ENCODE results near the gene MAS1L.

Gene MAS1L

GRCh38 chr6:29510202-29510601, 22.4 kb upstream of the MAS1L start:
- no peak for DNase-seq (ENCODE audit: low spot score)

GRCh38 chr6:29509711-29510110, 22.0 kb upstream of the MAS1L start:
- DNase-seq (ENCODE audit: low spot score) = no peak

GRCh38 chr6:29509239-29509638, 21.5 kb upstream of the MAS1L start:
- no peak for DNase-seq (ENCODE audit: low spot score)

- DNase-seq (ENCODE audit: low spot score) = no peak
Measured at GRCh38 chr6:29507319-29507718, 19.6 kb upstream of the MAS1L start.

- DNase-seq (ENCODE audit: low spot score) = no peak
Measured at GRCh38 chr6:29506446-29507067, 18.8 kb upstream of the MAS1L start.

GRCh38 chr6:29505808-29506207, 18.1 kb upstream of the MAS1L start:
- no peak for DNase-seq (ENCODE audit: low spot score)

GRCh38 chr6:29504961-29505360, 17.2 kb upstream of the MAS1L start:
- no peak for DNase-seq (ENCODE audit: low spot score)

- no peak for DNase-seq (ENCODE audit: low spot score)
Measured at GRCh38 chr6:29502597-29502996, 14.8 kb upstream of the MAS1L start.

GRCh38 chr6:29502181-29502580, 14.4 kb upstream of the MAS1L start:
- DNase-seq (ENCODE audit: low spot score) = no peak

- DNase-seq (ENCODE audit: low spot score) = no peak
Measured at GRCh38 chr6:29501106-29501505, 13.3 kb upstream of the MAS1L start.

GRCh38 chr6:29500594-29500993, 12.8 kb upstream of the MAS1L start:
- DNase-seq (ENCODE audit: low spot score) = no peak

GRCh38 chr6:29499704-29500103, 11.9 kb upstream of the MAS1L start:
- DNase-seq (ENCODE audit: low spot score) = no peak

- no peak for DNase-seq (ENCODE audit: low spot score)
Measured at GRCh38 chr6:29496961-29497360, 9.2 kb upstream of the MAS1L start.

GRCh38 chr6:29495571-29495970, 7.8 kb upstream of the MAS1L start:
- no peak for DNase-seq (ENCODE audit: low spot score)

GRCh38 chr6:29494131-29494530, 6.4 kb upstream of the MAS1L start:
- no peak for DNase-seq (ENCODE audit: low spot score)

- no peak for DNase-seq (ENCODE audit: low spot score)
Measured at GRCh38 chr6:29493261-29493660, 5.5 kb upstream of the MAS1L start.

GRCh38 chr6:29491574-29491973, 3.8 kb upstream of the MAS1L start:
- DNase-seq (ENCODE audit: low spot score) = no peak

GRCh38 chr6:29490552-29490951, 2.8 kb upstream of the MAS1L start:
- DNase-seq (ENCODE audit: low spot score) = no peak

- no peak for DNase-seq (ENCODE audit: low spot score)
Measured at GRCh38 chr6:29490055-29490454, 2.3 kb upstream of the MAS1L start.

GRCh38 chr6:29489286-29489685, 1.5 kb upstream of the MAS1L start:
- DNase-seq (ENCODE audit: low spot score) = no peak

- no peak for DNase-seq (ENCODE audit: low spot score)
Measured at GRCh38 chr6:29488874-29489273, 1.1 kb upstream of the MAS1L start.

GRCh38 chr6:29487131-29487530, 625 bp downstream of the MAS1L start:
- no peak for DNase-seq (ENCODE audit: low spot score)

- DNase-seq (ENCODE audit: low spot score) = no peak
Measured at GRCh38 chr6:29486577-29486976, 1.2 kb downstream of the MAS1L start.

- DNase-seq (ENCODE audit: low spot score) = no peak
Measured at GRCh38 chr6:29483735-29484134, 4.0 kb downstream of the MAS1L start.

- no peak for DNase-seq (ENCODE audit: low spot score)
Measured at GRCh38 chr6:29483186-29483585, 4.6 kb downstream of the MAS1L start.

Data from putamen (tissue), 1 donor.